Tibial artery (tissue), 4 donors: ENCODE data around the gene EFHD1.

Experiments used
- DNase-seq, 2 donors: peaks; one replicate each; pipeline ENCODE4 v3.0.0-alpha.2; 2019
- H3K27ac ChIP-seq, 2 donors: fragments of 200-600 bp; sonication (generic) in 1 of 2; 1 replicate in 1 of 2; 2 replicates in 1 of 2; pipeline ENCODE4 v1.5.1; 2018 to 2019; ENCODE audit warnings: mild to moderate bottlenecking in 1 of 2
- H3K27me3 ChIP-seq, 2 donors: fragments of 200-600 bp; sonication (generic) in 1 of 2; one replicate each; pipeline versions ENCODE4 v1.5.1 to v1.6.0; 2016 to 2019
- H3K36me3 ChIP-seq, 3 donors: fragments of 200-600 bp; sonication (generic) in 2 of 3; one replicate each; pipeline ENCODE4 v1.5.1; 2016 to 2019; ENCODE audit warnings: mild to moderate bottlenecking in 2 of 3
- H3K4me1 ChIP-seq, 4 donors: fragments of 200-600 bp; sonication (generic) in 2 of 4; 1 replicate in 3 of 4; 2 replicates in 1 of 4; pipeline ENCODE4 v1.5.1; 2016 to 2019
- H3K4me3 ChIP-seq, 2 donors: fragments of 200-600 bp; sonication (generic) in 1 of 2; 1 replicate in 1 of 2; 2 replicates in 1 of 2; pipeline ENCODE4 v1.5.1; 2018 to 2019; ENCODE audit warnings: mild to moderate bottlenecking in 2 of 2
- H3K9me3 ChIP-seq, 3 donors: fragments of 200-600 bp; sonication (generic) in 1 of 3; one replicate each; pipeline ENCODE4 v1.5.1; 2016 to 2019
- intact Hi-C: fragments of 100-400 bp; cut with DNase I; formaldehyde crosslinking; loops from one replicate; pipeline ENCODE4 v1.15.0; 2023; ENCODE audit warnings: low total_unique reads
- TF ChIP-seq, protein P1 (sequence below), 2 experiments: fragments of 200-600 bp in 1 of 2; fragments of 450-650 bp in 1 of 2; IDR thresholded peaks; one replicate each; pipeline ENCODE4 v1.5.1; 2017 to 2019; ENCODE audit warnings: antibody characterized with exemption in 2 of 2, mild to moderate bottlenecking in 1 of 2, moderate library complexity in 1 of 2

Gene EFHD1

GRCh38 chr2:232697059-232697806 lies 63.8 kb downstream of the EFHD1 start, which contains the start of gene GIGYF2:
Gene GIGYF2, plus strand, starts transcription at chr2:232697331. Its CDS starts 37,867 bp downstream, at chr2:232735198.
- peaks cover 0 to 47% (median 27%) of the 10 kb centered on the region in 4 donors for H3K4me1 ChIP-seq
- H3K27me3 ChIP-seq = no peaks in the 10 kb centered on the region
- intact Hi-C loops = loop anchor here (10.0 kb wide), 1 partner anchor 82 kb away; no protein-coding TSS in a partner anchor
- peak; percentile 95 to 98 for DNase-seq
- peak within 1 kb of the TSS; percentile 95 to 97 for H3K27ac ChIP-seq
- TF ChIP-seq, protein P1, sequence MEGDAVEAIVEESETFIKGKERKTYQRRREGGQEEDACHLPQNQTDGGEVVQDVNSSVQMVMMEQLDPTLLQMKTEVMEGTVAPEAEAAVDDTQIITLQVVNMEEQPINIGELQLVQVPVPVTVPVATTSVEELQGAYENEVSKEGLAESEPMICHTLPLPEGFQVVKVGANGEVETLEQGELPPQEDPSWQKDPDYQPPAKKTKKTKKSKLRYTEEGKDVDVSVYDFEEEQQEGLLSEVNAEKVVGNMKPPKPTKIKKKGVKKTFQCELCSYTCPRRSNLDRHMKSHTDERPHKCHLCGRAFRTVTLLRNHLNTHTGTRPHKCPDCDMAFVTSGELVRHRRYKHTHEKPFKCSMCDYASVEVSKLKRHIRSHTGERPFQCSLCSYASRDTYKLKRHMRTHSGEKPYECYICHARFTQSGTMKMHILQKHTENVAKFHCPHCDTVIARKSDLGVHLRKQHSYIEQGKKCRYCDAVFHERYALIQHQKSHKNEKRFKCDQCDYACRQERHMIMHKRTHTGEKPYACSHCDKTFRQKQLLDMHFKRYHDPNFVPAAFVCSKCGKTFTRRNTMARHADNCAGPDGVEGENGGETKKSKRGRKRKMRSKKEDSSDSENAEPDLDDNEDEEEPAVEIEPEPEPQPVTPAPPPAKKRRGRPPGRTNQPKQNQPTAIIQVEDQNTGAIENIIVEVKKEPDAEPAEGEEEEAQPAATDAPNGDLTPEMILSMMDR (IDR thresholded peaks at IDR 0.05) = no peak
- H3K9me3 ChIP-seq = no peaks in the 10 kb centered on the region
- peak within 1 kb of the TSS; percentile 96 to 99 for H3K4me3 ChIP-seq
- H3K36me3 ChIP-seq = no peaks in the 10 kb centered on the region

DNA sequence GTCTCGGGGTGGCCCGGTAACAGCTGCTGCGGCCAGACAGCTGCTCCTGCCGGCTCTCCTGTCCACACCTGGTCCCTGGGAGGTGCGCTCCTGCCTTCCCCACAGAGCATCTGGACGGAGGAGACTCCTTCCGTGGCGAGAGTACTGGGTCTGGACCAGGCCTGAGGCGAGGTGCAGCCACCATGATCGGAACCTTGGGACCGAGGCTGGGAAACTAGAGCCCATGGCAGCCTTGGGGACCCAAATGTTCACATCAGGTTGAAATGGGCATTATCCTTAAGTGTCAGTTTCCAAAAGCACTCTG lies 64.4 kb downstream of the EFHD1 start:
- DNase-seq = no peak
- H3K4me1 ChIP-seq = peaks cover 0 to 53% (median 30%) of the 10 kb centered on the region in 4 donors
- no peaks in the 10 kb centered on the region for H3K9me3 ChIP-seq
- H3K27ac ChIP-seq = peak overlapping the region; percentile 95 to 97
- H3K27me3 ChIP-seq = no peaks in the 10 kb centered on the region
- TF ChIP-seq, protein P1 (IDR thresholded peaks at IDR 0.05) = no peak
- H3K4me3 ChIP-seq = peak overlapping the region; percentile 96 to 99
- intact Hi-C loops = loop anchor here (10.0 kb wide), 1 partner anchor 83 kb away; no protein-coding TSS in a partner anchor
- H3K36me3 ChIP-seq = no peaks in the 10 kb centered on the region

DNA sequence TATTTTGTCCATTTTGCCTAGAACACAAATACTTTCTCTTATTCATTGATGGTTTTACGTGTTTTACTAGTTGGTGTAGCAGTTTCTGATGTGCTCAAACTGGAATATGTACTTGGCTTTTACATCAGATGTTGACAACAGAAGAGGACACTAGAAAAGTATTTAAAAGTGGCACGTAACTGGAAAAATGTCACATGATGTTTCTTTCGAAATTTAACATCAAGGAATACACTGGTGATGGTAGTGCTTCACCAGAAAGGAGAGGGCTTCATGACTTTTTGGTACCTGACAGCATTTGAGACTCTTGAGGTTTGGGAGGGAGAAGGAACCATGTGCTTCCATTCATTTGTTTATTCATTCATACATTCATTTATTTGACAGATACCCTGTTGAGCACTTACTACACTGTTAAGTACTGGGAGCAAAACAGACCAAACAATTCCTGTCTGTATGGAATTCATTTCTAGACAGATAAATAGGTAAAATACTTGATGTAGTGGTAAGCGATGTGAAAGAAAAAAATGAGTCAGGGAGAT lies 65.2 kb downstream of the EFHD1 start:
- H3K9me3 ChIP-seq = no peaks in the 10 kb centered on the region
- DNase-seq = no peak
- intact Hi-C loops = loop anchor here (10.0 kb wide), 1 partner anchor 84 kb away; no protein-coding TSS in a partner anchor
- H3K4me1 ChIP-seq = peaks cover 0 to 54% (median 31%) of the 10 kb centered on the region in 4 donors
- peak overlapping the region; percentile 96 to 99 for H3K4me3 ChIP-seq
- peak overlapping the region; percentile 95 to 97 for H3K27ac ChIP-seq
- no peaks in the 10 kb centered on the region for H3K36me3 ChIP-seq
- TF ChIP-seq, protein P1 (IDR thresholded peaks at IDR 0.05) = no peak
- H3K27me3 ChIP-seq = no peaks in the 10 kb centered on the region

DNA sequence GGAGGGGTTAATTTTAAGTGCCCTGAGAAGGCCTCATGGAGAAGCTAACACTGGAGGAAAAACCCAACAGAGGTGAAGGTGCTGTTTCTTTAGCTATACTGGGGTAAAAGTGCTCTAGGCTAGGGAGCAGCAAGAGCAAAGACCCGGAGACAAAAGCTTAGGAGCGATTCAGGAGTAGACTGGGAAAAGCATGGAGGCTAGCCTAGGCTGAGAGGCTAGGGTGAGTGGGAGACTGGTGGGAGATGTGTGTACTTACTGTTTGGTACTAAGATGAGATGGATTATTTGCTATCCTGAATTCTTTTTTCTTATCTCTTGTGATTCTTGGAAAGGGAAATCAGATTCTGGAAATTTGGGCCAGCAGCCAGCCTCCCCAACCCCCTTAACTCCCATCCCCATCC lies 65.7 kb downstream of the EFHD1 start:
- no peak for DNase-seq
- H3K27me3 ChIP-seq = no peaks in the 10 kb centered on the region
- intact Hi-C loops = loop anchor here (10.0 kb wide), 1 partner anchor 84 kb away; no protein-coding TSS in a partner anchor
- TF ChIP-seq, protein P1 (IDR thresholded peaks at IDR 0.05) = no peak
- H3K4me1 ChIP-seq = peaks cover 0 to 54% (median 31%) of the 10 kb centered on the region in 4 donors
- H3K36me3 ChIP-seq = peaks cover 0 to 5% (median 4%) of the 10 kb centered on the region in 3 donors
- peak overlapping the region in 1 of 2 donors; percentile 99 for H3K4me3 ChIP-seq
- H3K27ac ChIP-seq = no peak overlapping the region
- H3K9me3 ChIP-seq = no peaks in the 10 kb centered on the region

DNA sequence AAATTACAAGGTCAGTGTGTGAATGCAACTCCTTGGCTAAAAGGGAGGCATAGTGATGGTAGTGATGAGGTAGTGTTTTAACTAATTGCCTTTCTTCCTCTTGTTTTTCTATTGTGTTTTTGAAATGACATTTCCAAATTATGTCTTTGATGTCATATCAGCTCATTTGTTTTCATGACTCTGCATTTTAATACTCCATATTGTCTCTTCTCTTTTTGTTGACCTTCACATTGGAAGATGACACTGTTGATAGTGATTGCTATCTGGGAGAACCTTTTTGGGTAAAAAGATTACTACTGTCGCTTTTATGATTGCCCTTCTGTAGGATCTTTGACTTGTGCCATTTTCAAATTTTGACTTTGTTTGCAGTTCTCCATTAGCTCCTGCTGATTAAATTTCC lies 66.8 kb downstream of the EFHD1 start:
- intact Hi-C loops = no loop called here
- DNase-seq = no peak
- TF ChIP-seq, protein P1 (IDR thresholded peaks at IDR 0.05) = no peak
- Histone ChIP-seq H3K4me1 (peaks cover 0 to 54% (median 31%) of the 10 kb centered on the region in 4 donors), H3K4me3 (no peak overlapping the region), H3K27me3 (no peaks in the 10 kb centered on the region), H3K27ac (no peak overlapping the region), H3K9me3 (no peaks in the 10 kb centered on the region), H3K36me3 (peaks cover 0 to 14% (median 12%) of the 10 kb centered on the region in 3 donors)
